ENCODE data around the gene ANKS4B. TPM values are rescaled to one million over a fixed set of nuclear protein-coding genes. Genes with fewer than 3 reads are reported as not detected.

ANKS4B gene
- total RNA-seq, 2 experiments from 2014 or later: not detected

GRCh38 chr16:21250072-21250923 lies 16.8 kb downstream of the ANKS4B start:
- no peak overlapping the region for H3K27ac Mint-ChIP-seq
- intact Hi-C loops (cut with micrococcal nuclease): no loop called here
- CTCF ChIA-PET: no interaction called here
- DNase-seq: no peak
- H3K9me3 Mint-ChIP-seq: no peaks in the 10 kb centered on the region
- no peak overlapping the region for H3K4me3 Mint-ChIP-seq
- no peaks in the 10 kb centered on the region for H3K36me3 Mint-ChIP-seq
- H3K27me3 Mint-ChIP-seq: peaks cover 15% of the 10 kb centered on the region
- no peaks in the 10 kb centered on the region for H3K4me1 Mint-ChIP-seq (ENCODE audit: low read depth)
- POLR2A ChIA-PET: no interaction called here

GRCh38 chr16:21253470-21253869 lies 20.0 kb downstream of the ANKS4B start:
- intact Hi-C loops (cut with micrococcal nuclease): no loop called here
- H3K4me1 Mint-ChIP-seq (ENCODE audit: low read depth): no peaks in the 10 kb centered on the region
- peaks cover 12% of the 10 kb centered on the region for H3K27me3 Mint-ChIP-seq
- H3K27ac Mint-ChIP-seq: no peak overlapping the region
- ChIA-PET CTCF (no interaction called here), POLR2A (no interaction called here)
- no peak for DNase-seq
- H3K4me3 Mint-ChIP-seq: no peak overlapping the region
- no peaks in the 10 kb centered on the region for H3K36me3 Mint-ChIP-seq
- no peaks in the 10 kb centered on the region for H3K9me3 Mint-ChIP-seq

DNA sequence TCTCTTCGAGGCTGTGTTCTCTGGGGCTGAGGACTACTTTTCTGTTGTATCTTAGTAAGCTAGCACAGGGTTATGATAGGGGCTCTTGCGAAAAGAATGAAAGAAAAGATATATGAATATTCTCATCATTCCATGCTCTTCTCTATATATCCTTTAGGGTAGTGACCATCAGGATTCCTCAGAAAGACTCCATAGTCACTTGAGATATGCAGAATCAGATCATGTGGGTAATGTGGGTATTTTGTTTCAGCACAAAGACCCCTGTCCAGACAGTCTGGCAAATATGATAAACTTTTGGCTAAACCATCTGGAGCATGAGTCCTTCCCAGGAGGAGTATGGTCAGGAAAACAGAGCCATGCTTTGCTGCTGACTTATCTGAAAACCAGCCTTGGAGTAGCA lies 23.1 kb downstream of the ANKS4B start:
- Mint-ChIP-seq H3K9me3 (no peaks in the 10 kb centered on the region), H3K27ac (no peak overlapping the region), H3K4me3 (no peak overlapping the region), H3K36me3 (no peaks in the 10 kb centered on the region), H3K27me3 (peaks cover 9% of the 10 kb centered on the region), H3K4me1 (ENCODE audit: low read depth) (no peaks in the 10 kb centered on the region)
- CTCF ChIA-PET: no interaction called here
- no peak for DNase-seq
- POLR2A ChIA-PET: no interaction called here
- intact Hi-C loops (cut with micrococcal nuclease): no loop called here

DNA sequence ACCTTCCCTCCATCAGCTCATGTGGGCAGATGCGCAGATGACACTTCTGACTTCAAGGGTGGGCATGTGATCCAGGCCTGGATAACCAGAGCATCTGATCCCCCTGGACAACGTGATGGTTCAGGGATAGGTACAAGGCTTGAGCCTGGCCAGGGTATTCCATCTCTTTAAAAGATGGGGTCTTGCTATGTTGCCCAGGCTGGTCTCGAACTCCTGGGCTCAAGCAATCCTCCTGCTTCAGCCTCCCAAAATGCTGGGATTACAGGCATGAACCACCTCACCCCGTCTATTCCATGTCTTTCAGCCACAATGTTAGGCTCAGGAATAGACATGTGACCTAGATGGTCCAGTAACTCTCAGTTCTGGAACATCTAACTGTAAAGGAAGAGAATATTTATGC lies 23.8 kb downstream of the ANKS4B start:
- Mint-ChIP-seq H3K27ac (no peak overlapping the region), H3K36me3 (no peaks in the 10 kb centered on the region), H3K4me3 (no peak overlapping the region), H3K27me3 (peaks cover 8% of the 10 kb centered on the region), H3K9me3 (no peaks in the 10 kb centered on the region), H3K4me1 (ENCODE audit: low read depth) (no peaks in the 10 kb centered on the region)
- CTCF ChIA-PET: interaction anchor here (0.7 kb wide), 1 partner anchor 21 kb away, joined by 3 read pairs; the partner anchor contains the start of gene CRYM
- POLR2A ChIA-PET: no interaction called here
- intact Hi-C loops (cut with micrococcal nuclease): no loop called here
- no peak for DNase-seq

DNA sequence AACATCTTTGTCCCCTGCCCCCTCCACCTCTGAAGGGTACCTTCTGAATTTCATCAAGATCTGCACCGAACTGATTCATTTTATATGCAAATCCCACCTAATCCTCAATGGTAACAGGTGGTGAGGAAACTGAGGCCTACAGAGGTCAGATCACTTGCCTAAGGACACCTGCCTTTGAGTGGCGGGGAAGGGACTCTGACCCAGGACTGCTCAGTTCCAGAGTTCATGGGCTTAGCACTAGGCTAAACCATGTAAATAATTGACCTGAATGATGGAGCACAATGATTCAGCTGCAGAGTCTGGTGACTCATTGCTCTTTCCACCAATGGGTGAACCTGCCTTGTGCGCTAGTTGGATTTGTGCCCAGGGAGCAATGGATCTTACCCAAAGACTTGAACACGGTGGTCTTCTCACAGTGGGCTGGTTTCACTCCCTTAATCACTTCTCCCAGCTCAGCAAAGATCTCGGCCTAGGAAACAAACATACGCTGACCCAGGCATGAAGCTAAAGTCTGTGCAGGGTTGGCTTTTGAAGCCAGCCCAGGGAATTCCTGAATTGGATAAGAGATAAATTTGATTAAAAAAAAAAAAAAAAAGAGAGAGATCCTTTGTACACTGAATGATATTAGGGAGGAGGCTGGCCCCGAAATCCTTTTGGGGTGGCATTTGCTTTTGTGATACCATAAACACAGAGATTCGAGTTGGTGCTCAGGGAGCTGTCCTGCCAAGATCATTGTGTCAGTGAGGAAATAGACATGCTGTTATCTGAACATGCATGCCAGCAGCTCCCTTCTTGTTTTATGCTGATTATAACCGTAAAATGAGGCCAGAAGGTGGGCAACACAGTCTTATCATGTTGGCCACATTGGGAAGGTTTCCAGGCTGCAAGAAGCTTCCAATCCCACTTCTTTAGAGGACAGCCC lies 27.6 kb downstream of the ANKS4B start:
- H3K27me3 Mint-ChIP-seq: peaks cover 5% of the 10 kb centered on the region
- ChIA-PET CTCF (no interaction called here), POLR2A (interaction anchor here (0.9 kb wide), 1 partner anchor 16 kb away, joined by 3 read pairs; no protein-coding TSS in a partner anchor)
- intact Hi-C loops (cut with micrococcal nuclease): no loop called here
- H3K27ac Mint-ChIP-seq: no peak overlapping the region
- no peak for DNase-seq
- no peaks in the 10 kb centered on the region for H3K4me1 Mint-ChIP-seq (ENCODE audit: low read depth)
- H3K9me3 Mint-ChIP-seq: no peaks in the 10 kb centered on the region
- H3K36me3 Mint-ChIP-seq: no peaks in the 10 kb centered on the region
- no peak overlapping the region for H3K4me3 Mint-ChIP-seq

DNA sequence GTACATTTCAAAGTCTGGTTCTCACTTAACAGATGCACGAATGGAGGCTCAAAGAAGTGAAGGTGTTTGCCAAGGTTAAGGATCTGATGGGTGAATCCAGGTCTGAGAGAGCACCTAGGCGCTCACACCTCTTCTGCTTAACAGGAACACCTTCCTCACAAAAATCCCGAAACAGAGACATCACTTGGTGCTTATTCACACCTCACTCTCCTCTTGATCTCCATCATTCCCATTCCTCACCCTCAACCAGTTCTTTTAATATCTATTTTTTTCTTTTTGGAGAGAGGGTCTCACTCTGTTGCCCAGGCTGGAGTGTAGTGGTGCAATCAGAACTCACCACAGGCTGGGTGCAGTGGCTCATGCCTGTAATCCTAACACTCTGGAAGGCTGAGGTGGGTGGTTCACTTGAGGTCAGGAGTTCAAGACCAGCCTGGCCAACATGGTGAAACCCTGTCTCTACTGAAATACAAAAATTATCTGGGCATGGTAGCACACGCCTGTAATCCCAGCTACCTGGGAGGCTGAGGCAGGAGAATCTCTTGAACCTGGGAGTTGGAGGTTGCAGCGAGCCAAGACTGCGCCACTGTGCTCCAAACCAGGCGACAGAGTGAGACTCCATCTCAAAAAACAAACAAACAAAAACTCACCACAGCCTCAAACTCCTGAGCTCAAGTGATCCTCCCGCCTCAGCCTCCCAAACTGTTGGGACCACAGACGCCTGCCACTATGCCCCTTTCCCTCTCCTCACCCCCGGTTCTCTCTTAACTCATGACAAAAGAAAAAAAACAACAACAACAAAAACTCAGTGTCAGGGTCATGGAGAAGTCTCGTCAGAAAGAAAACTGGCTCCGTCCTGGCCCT lies 29.5 kb downstream of the ANKS4B start:
- Mint-ChIP-seq H3K9me3 (no peaks in the 10 kb centered on the region), H3K4me3 (no peak overlapping the region), H3K27me3 (peaks cover 4% of the 10 kb centered on the region), H3K4me1 (ENCODE audit: low read depth) (no peaks in the 10 kb centered on the region), H3K27ac (no peak overlapping the region), H3K36me3 (no peaks in the 10 kb centered on the region)
- POLR2A ChIA-PET: no interaction called here
- no peak for DNase-seq
- CTCF ChIA-PET: no interaction called here
- intact Hi-C loops (cut with micrococcal nuclease): no loop called here

- intact Hi-C loops (cut with micrococcal nuclease): no loop called here
- ChIA-PET CTCF (no interaction called here), POLR2A (no interaction called here)
- Mint-ChIP-seq H3K4me1 (ENCODE audit: low read depth) (no peaks in the 10 kb centered on the region), H3K27me3 (peaks cover 2% of the 10 kb centered on the region), H3K9me3 (no peaks in the 10 kb centered on the region), H3K4me3 (no peak overlapping the region), H3K36me3 (no peaks in the 10 kb centered on the region), H3K27ac (no peak overlapping the region)
- DNase-seq: no peak
Observed at GRCh38 chr16:21263640-21264570, 30.4 kb downstream of the ANKS4B start.

GRCh38 chr16:21264571-21265036 lies 31.1 kb downstream of the ANKS4B start:
- H3K27ac Mint-ChIP-seq: no peak overlapping the region
- H3K9me3 Mint-ChIP-seq: no peaks in the 10 kb centered on the region
- no peaks in the 10 kb centered on the region for H3K4me1 Mint-ChIP-seq (ENCODE audit: low read depth)
- POLR2A ChIA-PET: no interaction called here
- intact Hi-C loops (cut with micrococcal nuclease): no loop called here
- CTCF ChIA-PET: no interaction called here
- no peak overlapping the region for H3K4me3 Mint-ChIP-seq
- no peak for DNase-seq
- H3K27me3 Mint-ChIP-seq: peaks cover 2% of the 10 kb centered on the region
- H3K36me3 Mint-ChIP-seq: no peaks in the 10 kb centered on the region

DNA sequence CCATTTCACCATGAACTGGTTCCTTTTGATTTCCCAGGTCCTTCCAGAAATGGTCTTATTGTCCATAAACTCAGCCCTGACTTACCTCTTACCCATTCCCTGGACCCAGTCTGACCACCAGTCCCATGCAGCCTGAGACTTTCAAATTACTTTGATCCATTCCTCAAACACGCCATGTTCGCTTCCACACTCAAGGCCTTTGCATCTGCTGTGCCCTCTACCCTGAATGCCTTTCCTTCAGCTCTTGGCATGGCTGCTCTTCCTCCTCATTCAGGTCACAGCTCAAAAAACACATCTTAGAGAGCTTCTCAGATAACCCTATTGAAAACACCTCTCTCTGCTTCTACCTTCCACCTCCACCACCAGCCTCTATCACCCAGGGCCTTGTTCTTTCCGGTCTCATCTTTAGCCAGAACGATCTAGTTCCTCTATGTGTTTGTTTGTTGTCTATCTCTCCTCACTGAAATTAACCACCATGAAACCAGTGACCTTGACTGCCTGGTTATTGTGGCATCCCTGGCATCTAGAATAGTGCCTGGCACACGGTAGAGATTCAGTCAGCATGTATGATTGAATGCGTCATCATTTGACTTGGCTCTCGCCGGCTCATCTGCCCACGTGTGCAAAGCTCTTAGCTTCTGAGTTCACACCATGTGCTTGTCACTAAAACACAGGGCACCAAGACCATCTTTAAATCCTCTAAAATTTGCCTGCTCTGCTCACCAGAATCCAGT lies 31.8 kb downstream of the ANKS4B start:
- CTCF ChIA-PET: no interaction called here
- H3K27me3 Mint-ChIP-seq: no peaks in the 10 kb centered on the region
- no peak overlapping the region for H3K4me3 Mint-ChIP-seq
- H3K9me3 Mint-ChIP-seq: no peaks in the 10 kb centered on the region
- intact Hi-C loops (cut with micrococcal nuclease): no loop called here
- H3K36me3 Mint-ChIP-seq: no peaks in the 10 kb centered on the region
- POLR2A ChIA-PET: no interaction called here
- DNase-seq: no peak
- no peak overlapping the region for H3K27ac Mint-ChIP-seq
- no peaks in the 10 kb centered on the region for H3K4me1 Mint-ChIP-seq (ENCODE audit: low read depth)

DNA sequence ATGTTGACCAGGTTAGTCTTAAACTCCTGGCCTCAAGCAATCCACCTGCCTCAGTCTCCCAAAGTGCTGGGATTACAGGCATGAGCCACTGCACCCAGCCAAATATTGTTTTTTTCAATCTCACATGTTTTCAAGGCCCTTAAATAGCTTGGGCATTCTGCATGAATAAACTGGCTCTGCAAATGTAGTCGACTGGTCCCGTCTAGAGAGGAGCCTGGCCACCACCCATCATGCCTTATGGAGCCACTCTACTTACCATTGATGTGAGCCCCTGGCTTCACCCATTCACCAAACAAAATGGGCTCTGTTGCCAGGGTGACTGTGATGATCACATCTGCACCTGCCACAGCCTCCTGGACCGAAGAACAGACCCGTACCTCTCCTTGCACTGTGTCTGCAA lies 33.8 kb downstream of the ANKS4B start:
- Mint-ChIP-seq H3K27me3 (no peaks in the 10 kb centered on the region), H3K9me3 (no peaks in the 10 kb centered on the region), H3K4me3 (no peak overlapping the region), H3K27ac (no peak overlapping the region), H3K4me1 (ENCODE audit: low read depth) (no peaks in the 10 kb centered on the region), H3K36me3 (no peaks in the 10 kb centered on the region)
- ChIA-PET POLR2A (no interaction called here), CTCF (interaction anchor here (0.6 kb wide), 1 partner anchor 8 kb away, joined by 3 read pairs; no protein-coding TSS in a partner anchor)
- no peak for DNase-seq
- intact Hi-C loops (cut with micrococcal nuclease): no loop called here

DNA sequence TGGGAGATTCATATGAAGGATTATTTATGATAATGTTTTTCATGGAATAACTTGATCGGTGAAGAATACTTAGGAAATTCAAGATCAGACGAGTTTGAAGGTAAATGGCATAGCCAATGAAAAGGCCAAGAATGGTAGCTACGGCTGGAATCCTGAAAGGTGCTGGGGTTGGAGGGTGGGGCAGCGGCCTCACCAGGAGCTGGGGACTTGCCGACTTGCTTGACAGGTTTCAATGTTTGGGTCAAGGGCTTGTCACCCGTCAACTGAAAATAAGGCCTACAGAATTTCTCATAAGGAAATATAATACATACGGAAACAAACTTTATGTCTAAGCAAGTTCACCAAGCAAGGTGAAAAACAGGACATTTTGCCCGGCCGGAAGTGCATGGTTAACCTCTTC lies 34.7 kb downstream of the ANKS4B start:
- Mint-ChIP-seq H3K4me1 (ENCODE audit: low read depth) (no peaks in the 10 kb centered on the region), H3K4me3 (no peak overlapping the region), H3K9me3 (no peaks in the 10 kb centered on the region), H3K36me3 (no peaks in the 10 kb centered on the region), H3K27me3 (no peaks in the 10 kb centered on the region), H3K27ac (no peak overlapping the region)
- no peak for DNase-seq
- POLR2A ChIA-PET: no interaction called here
- CTCF ChIA-PET: interaction anchor here (1.2 kb wide), 1 partner anchor 12 kb away, joined by 4 read pairs; no protein-coding TSS in a partner anchor
- intact Hi-C loops (cut with micrococcal nuclease): no loop called here

Data from activated CD4-positive, alpha-beta memory T cell treated with anti-CD3 and anti-CD28 coated beads for 36 hours (primary cell).